NCI-H446 (cell line): ENCODE data around the gene CYB5B.
"Not testable (repeated sequence)": the region's sequence is repeated elsewhere in the genome, so short reads cannot be mapped to it uniquely, and the experiment has no call there.

Experiments used
- DNase-seq, 2 experiments: peaks; one replicate each; lab custom pipeline; 2025; lab: John Stamatoyannopoulos, UW

Gene CYB5B

DNA sequence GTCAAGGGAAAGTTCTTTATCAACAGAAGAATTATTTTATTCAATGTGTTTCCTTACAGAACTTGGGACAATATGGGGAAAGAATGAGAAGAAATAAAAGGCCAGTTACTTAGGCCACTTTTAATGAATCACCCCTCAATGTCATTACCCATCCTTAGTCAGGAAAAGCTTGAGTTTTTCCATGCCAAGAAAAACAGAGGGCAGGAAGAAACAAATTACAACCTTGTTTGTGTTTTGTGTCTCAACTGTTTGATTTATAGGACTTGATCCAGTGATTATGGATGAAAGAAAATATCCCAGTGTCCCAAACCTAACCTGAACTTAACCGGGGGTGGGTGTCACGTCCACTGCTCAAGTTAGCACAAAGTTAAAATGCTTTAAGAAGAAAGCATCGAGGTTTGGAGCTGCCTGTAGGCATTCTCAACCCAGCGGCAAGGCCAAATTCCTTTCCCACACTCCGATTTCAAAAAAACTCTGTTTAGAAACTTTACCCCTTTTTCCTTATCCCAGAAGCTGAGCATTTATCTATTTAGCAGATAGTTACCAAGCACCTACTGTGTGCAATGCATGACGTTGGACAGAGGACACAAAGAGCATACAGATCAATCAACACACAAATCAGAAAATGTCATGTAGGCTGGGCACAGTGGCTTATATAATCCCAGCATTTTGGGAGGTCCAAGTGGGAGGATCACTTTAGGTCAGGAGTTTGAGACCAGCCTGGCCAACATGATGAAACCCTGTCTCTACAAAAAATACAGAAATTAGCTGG lies 14.0 kb upstream of the CYB5B start:
- DNase-seq, result no peak

DNA sequence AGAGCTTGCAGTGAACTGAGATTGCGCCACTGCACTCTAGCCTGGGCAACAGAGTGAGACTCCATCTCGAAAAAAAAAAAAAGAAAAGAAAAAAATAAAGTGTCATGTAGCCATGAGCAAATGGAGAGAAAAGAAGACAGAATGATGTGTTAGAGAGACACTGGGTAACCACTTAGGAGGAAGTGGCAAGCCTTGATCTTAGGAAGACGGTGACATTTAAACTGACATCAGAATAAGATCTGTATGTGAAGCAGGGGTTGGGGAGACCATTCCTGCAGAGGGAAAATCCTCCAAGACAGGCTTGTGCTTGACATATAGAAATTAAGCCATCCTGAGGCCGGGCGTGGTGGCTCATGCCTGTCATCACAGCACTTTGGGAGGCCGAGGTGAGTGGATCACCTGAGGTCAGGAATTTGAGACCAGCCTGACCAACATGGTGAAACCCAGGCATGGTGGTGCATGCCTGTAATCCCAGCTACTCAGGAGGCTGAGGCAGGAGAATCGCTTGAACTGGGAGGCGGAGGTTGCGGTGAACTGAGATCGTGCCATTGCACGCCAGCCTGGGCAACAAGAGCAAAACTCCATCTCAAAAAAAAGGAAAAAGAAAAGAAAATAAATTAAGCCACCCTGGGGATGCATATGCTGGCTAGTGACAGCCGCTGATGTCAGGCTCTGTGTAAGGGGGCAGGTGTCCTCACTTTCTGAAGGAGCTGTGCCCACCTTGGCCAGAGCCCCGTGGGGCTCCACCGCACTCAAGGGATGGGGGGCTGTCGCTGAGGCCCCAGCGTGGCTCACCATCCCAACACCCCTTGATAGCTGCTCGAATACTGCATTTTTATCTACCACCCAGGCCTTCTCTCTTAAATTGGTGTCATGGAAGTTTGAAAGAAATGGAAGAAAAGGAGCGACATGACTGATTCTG lies 13.1 kb upstream of the CYB5B start:
- no peak for DNase-seq

DNA sequence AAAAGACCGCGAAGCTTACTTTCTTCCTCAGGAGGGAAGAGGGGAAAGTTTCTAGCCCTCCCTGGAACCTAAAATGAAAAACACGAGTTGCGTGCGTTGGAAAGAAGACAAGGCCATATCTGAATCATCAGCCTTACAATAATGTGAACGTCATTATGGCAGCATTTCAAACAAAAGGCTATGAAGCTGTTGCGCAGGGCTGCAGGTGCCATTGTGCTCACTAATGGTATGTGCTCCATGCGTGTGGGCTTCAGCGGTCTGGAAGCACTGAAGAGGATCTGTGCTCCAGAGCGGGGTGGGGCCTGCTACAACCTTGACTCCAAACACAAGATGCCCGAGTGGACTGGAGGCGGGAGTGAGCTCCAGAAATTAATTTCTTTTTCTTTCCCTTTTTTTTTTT lies 12.1 kb upstream of the CYB5B start:
- DNase-seq, result no peak

DNA sequence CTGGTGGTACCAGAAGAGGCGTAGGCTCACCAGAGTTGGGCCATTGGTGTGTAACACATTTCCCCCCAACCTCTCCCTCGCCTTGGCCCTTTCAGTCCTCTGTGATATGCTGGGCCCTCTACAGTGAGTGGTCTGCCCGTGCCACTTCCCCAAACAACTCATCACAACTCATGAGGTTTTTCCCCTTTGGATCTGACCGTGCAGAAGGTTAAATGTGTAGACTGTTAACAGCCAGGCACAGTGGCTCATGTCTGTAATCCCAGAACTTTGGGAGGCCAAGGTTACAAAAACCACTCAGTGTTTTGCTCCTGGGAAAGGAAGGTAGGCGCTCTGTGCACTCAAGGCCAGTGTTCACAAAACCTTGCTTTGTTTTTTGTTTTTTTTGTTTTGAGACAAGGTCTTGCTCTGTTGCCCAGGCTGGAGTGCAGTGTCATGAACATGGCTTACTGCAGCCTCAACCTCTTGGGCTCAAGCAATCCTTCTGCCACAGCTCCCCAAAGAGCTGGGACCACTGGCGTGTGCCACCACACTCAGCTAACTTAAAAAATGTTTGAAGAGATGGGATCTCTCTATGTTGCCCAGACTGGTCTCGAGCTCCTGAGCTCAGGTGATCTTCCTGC lies 11.3 kb upstream of the CYB5B start:
- no peak for DNase-seq

DNA sequence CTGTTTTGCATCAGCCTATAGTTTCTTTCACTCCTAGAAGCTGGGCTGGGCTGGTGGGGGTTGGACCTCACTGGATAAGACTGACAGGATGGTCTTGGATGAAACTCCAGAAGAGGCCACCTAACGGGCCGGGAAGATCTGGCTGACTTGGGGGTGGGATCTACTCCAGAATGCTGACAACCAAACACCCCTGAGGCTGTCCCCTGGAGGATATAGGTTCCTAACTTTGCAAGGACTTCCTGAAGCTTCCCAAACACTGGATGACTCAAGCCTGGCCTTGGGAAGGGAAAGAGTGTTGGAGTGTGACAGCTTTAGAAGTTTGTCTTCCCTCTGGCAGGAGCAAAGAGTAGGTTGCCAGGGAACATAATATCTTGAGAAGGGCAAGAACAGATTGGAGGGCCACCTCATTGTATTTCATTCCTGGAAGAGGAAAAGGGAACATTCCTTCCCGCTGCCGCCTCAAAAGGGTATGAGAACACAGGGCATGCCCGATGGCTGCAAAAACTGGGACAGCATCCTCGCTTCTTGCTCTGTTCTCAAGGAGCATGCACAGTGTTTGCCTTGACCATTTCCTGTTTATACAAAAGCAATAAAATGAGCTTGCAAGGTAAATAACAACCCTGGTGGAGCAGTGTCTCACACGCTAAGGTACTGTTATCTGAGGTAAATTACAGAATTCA lies 6.8 kb upstream of the CYB5B start:
- peak in 1 of 2 experiments; percentile 66 for DNase-seq

DNA sequence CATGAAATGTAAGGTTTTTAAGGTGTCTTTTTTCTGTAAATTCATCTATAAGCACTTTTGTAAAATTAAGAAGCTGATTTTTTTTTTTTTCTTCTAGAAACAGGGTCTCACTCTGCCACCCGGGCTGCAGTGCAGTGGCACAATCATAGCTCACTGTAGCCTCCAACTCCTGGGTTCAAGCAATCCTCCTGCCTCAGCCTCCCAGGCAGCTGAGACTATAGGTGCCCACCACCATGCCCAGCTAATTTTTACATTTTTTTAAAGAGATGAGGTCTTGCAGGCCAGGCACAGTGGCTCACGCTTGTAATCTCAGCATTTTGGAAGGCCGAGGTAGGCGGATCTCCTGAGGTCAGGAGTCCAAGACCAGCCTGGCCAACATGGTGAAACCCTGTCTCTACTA lies 4.5 kb upstream of the CYB5B start:
- DNase-seq, result no peak

DNA sequence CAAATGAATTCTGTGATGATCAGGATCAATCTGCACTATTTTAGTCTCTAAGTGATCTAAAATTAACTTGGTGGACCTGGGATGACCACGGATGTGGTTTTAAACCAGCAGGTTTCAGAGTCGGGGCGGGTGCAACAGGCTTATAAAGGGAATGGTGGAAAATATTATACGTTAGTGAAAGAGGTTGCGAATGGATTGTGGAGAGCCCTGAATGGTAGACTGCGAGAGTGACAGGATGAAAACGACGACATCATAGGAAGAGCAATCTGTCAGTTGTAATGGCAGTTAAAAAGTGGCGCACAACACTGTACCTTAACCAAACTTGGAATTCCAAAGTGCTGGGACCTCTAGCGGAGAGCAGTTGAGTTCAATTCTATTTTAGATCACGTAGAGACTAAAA lies 1.2 kb upstream of the CYB5B start:
- DNase-seq, result no peak

DNA sequence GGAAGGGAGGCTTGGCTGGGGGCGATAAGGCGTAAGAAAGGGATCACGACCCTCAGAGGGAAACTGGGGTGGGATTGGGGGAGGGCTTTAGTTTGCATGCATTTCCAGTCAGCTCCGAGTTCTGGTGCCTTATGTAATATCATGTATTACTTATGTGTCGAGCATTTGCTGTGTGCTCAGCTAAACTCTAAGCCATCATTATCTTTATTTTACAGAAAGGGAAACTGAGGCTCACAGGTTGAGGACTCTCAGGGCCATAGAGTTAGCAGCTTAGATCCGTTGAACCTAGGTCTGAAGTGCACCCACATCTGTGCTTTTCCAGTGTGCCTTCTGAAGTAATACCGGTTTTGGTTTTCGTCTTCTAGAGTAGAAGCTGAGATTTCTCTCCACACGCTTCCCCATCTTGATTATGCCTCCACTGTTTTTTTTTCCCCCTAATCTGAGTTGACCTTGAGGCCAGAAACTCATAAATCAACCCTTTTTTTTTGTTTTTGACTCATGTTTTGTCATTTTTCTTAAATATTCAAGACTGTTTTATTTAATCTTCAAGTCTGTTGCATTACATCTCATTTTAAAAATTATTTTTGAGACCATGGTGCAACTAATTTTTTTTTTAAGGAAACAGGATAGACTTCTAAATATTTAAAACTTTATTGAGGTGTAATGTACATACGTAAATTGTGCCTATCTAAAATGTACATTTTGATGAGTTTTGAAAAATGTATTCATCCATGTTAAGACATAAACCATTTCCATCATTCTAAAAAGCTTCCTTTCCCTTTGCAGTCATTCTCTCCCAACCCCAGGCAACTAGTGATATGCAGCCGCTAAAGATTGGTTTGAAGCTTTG lies 741 bp downstream of the CYB5B start:
- no peak for DNase-seq

DNA sequence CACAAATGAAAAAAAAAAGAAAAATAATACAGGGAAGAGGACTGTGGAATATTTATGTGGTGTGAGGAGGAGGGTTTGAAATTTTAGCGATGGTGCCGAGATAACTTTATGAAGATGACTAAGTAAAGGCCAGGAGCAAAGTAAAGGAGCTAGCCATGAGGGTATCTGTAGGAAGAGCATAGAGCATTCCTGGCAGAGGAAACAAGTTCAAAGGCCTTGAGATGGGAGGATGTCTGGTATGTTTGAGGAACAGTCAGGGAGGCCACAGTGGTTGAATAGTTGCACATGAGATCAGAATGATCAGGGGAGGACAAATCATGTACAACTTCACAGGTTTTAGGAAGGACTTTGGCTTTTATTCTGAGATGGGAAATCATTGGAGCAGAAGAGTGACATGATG lies 4.2 kb downstream of the CYB5B start:
- DNase-seq, result no peak

DNA sequence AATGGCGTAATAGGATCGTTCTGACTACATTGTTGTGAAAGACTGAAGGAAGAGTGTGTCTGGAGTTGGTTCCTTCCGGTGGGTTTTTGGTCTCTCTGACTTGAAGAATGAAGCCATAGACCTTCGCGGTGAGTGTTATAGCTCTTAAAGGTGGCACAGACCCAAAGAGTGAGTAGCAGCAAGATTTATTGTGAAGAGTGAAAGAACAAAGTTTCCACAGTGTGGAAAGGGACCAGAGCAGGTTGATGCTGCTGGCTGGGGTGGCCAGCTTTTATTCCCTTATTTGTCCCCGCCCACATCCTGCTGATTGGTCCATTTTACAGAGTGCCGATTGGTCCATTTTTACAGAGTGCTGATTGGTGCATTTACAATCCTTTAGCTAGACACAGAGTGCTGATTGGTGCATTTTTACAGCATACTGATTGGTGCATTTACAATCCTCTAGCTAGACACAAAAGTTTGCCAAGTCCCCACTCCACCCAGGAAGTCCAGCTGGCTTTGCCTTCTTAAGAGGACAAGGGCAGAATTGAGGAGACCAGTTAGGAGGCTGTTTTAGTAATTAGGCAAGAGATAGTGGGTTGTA lies 4.7 kb downstream of the CYB5B start:
- DNase-seq, result not testable (repeated sequence)

DNA sequence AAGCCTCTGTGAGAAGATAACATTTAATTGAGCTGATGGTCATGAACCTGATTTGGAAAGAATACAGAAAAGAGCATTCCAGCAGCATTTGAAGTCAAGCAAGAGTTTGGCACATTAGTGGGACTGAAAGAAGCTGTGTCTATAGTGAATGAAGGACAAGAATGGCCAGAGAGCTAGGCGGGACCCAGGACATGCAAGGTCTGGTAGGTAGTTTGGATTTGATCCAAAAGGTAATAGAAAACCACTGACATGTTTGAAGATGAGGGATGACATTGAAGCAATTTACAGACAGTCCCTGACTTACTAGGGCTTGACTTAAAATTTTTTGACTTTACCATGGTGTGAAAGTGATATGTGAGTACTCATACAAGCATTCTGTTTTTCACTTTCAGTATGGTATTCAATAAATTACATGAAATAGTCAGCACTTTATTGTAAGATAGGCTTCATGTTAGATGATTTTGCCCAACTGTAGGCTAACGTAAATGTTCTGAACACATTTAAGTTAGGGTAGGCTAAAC lies 7.6 kb downstream of the CYB5B start:
- no peak for DNase-seq

DNA sequence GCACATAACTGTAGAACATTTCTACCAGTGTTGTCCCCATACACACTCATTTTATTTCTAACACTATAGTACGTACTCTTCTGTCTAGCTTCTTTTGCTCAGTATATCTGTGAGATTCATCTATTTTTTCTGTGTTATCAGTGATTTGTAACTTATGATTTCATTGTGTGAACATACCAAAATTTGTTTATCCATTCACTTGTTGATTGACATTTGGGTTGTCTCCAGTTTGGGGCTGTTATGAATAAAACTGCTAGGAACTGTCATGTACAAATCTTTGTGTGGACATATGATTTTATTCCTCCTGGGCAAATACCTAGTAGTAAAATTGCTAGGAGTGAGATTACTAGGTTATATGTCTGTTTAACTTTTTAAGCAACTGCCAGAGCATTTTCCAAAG lies 9.6 kb downstream of the CYB5B start:
- DNase-seq, result no peak

DNA sequence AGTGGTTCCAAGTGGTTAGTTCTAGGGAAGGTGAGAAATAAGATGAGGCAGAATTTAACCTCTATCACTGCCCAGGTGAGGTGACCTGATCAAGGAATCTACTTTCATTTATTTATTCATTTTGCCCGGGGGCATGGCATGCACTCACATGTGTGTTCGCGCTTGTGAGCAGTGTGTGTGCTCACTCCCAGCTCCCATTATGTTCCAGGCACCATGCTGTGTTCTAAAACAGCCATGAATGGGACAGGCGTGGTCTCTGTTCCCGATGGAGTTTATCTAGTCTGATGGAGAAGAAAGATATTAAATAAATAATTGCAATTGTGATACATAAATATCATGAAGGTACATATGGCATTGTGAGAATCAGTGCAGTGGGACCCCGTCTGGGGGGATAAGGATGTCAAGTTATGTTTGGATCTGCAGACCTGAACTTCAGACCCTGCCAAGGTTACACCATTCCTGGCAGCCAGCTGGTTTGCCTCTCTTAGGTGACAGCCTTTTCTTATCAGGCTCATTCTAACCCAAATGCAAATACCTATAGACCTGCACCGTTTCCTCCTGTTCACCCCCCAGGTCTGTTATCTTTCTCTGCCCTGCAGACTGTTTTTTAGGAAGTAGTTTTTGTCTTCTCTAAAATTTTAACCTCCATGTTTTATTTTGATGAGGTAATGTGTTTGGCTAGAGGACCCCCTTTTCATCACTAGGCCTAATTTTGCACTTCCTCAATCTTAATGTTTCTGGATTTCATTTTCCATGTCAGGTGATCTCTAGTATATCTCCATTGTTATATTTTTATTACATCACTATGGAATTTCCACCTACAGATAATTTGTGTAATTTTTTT lies 11.8 kb downstream of the CYB5B start:
- no peak for DNase-seq

DNA sequence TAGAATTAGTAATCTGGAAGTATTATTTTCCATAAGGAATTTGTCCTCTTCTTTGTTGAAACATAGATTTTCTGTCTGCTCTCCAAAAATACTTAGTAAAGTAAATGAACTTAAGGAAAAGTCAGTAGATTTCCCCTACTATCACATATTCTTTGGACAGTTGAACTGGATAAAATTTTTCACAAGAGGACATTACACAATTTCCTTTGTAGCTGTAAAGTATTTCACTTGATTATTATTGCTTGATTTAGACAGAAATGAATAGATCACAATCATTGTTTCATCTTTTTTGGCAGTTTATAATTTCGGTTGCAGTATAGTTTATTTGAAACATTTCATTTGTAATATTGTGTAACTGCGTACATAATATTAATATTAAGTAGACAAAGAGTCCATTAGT lies 12.5 kb downstream of the CYB5B start:
- no peak for DNase-seq

DNA sequence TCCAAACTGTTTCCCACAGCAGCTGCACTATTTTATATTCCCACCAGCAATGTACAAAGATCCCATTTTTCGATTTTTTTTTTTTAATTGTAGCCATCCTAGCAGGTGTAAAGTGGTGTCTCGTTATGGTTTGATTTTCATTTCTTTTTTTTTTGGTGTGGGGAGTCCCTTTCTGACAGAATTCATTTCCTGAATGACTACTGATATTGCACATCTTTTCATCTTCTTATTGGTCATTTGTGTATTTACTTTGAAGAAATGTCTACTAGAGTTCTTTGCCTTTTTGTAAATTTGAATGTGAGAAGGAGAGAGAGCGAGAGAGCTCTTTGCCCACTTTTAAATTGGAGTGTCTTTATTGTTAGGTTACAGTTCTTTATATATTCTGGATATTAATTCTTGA lies 14.0 kb downstream of the CYB5B start:
- DNase-seq, result no peak

DNA sequence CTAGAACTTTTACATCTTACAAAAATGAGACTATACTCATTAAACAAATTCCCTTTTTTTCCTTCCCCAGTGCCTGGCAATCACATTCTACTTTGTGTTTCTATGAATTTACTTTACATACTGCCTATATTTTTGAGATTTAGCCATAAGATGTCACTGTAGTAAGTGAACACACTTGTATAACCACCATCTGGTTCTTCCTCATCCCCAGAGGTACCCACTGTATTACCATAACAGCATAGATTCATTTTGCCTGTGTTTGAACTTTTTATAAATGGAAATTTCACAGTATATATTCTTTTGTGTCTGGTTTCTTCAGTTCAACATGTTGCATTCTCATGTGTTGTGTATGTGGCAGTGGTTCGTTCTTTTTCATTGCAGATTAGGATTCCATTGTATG lies 15.8 kb downstream of the CYB5B start:
- no peak for DNase-seq

DNA sequence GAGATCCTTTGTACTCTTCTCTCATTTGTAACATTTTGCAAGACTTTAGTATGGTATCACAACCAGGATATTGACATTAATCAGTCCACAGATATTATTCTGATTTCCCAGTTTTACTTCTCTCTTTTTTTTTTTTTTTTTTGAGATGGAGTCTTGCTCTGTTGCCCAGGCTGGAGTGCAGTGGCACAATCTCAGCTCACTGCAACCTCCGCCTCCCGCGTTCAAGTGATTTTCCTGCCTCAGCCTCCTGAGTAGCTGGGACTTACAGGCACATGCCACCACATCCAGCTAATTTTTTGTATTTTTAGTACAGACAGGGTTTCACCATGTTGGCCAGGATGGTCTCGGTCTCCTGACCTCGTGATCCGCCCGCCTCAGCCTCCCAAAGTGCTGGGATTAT lies 16.6 kb downstream of the CYB5B start:
- not testable (repeated sequence) for DNase-seq

DNA sequence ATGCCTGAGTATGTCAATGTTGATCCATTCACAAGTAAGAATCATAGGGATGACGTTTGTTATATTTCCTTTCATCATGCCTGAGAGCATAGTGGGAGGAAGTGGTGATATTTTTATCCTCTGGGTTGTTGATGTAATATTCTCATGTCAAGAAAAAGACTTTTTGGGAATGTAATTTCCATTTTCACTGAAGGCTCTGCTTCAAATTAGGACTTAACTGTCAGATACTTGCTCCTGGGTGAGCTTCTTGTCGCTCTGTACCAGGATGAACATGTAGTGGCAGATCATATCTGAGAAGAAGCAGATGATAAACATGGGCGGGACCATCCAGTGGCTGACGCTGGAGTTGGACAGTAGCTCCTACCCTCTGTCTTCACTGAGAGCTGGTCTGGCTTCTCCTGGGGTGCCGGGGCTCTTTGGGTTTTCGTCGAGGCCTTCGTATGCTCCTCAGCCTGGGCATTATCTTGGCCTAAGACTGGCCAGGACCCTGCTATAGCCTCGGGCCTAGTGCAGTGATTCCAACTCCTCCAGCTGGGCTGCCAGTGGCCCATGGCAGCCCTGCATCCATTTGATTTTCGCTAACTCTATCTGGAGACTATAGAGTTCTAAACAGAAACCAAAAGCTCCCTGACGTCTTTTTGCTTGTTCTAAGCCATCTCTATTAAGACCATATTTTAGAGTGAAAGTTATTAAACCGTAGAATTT lies 19.7 kb downstream of the CYB5B start:
- no peak for DNase-seq

DNA sequence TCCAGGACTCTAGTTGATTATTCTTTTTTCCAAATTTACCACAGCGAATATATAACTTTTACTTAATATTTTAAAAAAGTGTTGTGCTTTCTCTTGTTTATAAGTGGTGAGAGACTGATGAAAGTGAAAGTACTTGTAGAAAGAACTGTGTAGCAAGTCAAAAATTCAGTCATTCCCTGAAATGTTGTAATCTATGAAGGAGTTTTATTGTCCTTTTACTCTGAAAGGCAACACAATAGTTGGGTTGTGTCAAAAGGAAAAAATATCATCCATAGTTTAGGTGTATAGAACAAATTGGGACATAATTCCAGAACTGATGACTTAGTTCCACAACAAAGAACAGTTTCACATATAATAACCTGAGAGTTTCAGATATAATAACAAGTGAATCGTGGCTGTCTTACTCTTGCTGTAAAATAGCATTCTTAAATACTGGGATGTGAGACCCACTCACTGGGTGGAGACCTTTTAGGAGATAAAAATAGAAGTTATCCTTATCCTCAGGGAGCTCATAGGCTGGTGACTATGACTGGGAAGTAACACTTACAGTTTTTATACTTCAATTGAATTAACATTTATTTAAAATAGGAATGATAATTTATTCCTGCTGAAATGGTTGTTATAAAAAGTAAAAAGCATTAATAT lies 20.6 kb downstream of the CYB5B start:
- DNase-seq, result no peak
